K562 (cell line): ENCODE results near the gene KDELR3. TPM values are rescaled to one million over a fixed set of nuclear protein-coding genes. Genes with fewer than 3 reads are reported as not detected.

Source experiments
- FOXK1 ChIP-seq: sonication (generic); formaldehyde crosslinking; IDR thresholded peaks from 2 replicates; pipeline ENCODE4 v1.8.0; 2022; ENCODE audit warnings: missing genetic modification reagents, mild to moderate bottlenecking, borderline replicate concordance
- FOXK2 ChIP-seq, 2 experiments: fragments of 450-650 bp; IDR thresholded peaks in 1 of 2; conservative IDR thresholded peaks in 1 of 2; 2 replicates each; pipeline ENCODE4 v1.6.1; 2016; ENCODE audit warnings: low read depth in 2 of 2, mild to moderate bottlenecking in 1 of 2
- PYGO2 ChIP-seq: fragments of 450-650 bp; IDR thresholded peaks from 2 replicates; pipeline ENCODE4 v1.6.1; 2016; ENCODE audit warnings: mild to moderate bottlenecking, missing genetic modification characterization, moderate library complexity, missing compliant biosample characterization
- ZNF174 ChIP-seq: fragments of 250-450 bp; sonication (Bioruptor Pico); IDR thresholded peaks from 2 replicates; pipeline ENCODE4 v1.4.0; 2020; ENCODE audit warnings: mild to moderate bottlenecking
- ZNF589 ChIP-seq: fragments of 200-800 bp; sonication (Bioruptor generic); IDR thresholded peaks from 2 replicates; pipeline ENCODE4 v1.6.1; 2016; ENCODE audit warnings: low read depth, missing genetic modification characterization, missing compliant biosample characterization
- ZNF830 ChIP-seq: fragments of 250-450 bp; sonication (Bioruptor Pico); IDR thresholded peaks from 2 replicates; pipeline ENCODE4 v1.5.0; 2021; ENCODE audit warnings: mild to moderate bottlenecking
- polyA plus RNA-seq, 8 experiments: library from polyadenylated mRNA; depleted of rRNA in 4 of 8; stranded (reverse) in 5 of 8; unstranded in 3 of 8; fragments of >200 nt; fragmentation: Nextera tagmentation in 2 of 8; fragmentation: Illumina TruSeq in 1 of 8; extraction: Ambion mirVana in 2 of 8; extraction: Trizol in 1 of 8; gene quantifications; 2 replicates each; pipeline versions ENCODE4 v1.2.1 to v1.2.3, GENCODE V29; 2011 to 2014; ENCODE audit warnings: inconsistent platforms in 1 of 8, missing spikeins in 1 of 8
- total RNA-seq, 7 experiments: library from RNA; depleted of rRNA in 6 of 7; stranded (reverse); fragments of >200 nt in 6 of 7; fragmentation: Illumina TruSeq in 2 of 7; extraction: Trizol in 2 of 7; gene quantifications; 2 replicates each; pipeline versions ENCODE4 v1.2.1 to v1.2.3, GENCODE V29; 2011 to 2021; ENCODE audit warnings: low replicate concordance in 1 of 7
- TF ChIP-seq, protein P1 (sequence below): fragments of 450-650 bp; IDR thresholded peaks from 2 replicates; pipeline ENCODE4 v1.6.1; 2016; ENCODE audit warnings: mild to moderate bottlenecking, moderate library complexity
- TF ChIP-seq, protein P2 (sequence below), 2 experiments: fragments of 450-650 bp in 1 of 2; sonication (generic) in 1 of 2; formaldehyde crosslinking; conservative IDR thresholded peaks; 2 replicates each; pipeline versions ENCODE4 v1.4.0 to v1.8.1; 2020 to 2022; ENCODE audit warnings: mild to moderate bottlenecking in 1 of 2, missing genetic modification reagents in 1 of 2
- TF ChIP-seq, protein P3 (sequence below): fragments of 250-450 bp; sonication (Bioruptor Pico); IDR thresholded peaks from 2 replicates; pipeline ENCODE4 v1.8.0; 2022; ENCODE audit warnings: inconsistent platforms
- TF ChIP-seq, protein P4 (sequence below): fragments of 250-450 bp; sonication (Bioruptor Pico); IDR thresholded peaks from 2 replicates; pipeline ENCODE4 v1.5.0; 2020; ENCODE audit warnings: mild to moderate bottlenecking

KDELR3 gene
- total and polyA plus RNA-seq, 9 of the 15 experiments (the other 6 are each of a cell fraction or from before 2014, with no cell fraction given), result 7.1 to 44.8 (median 9.6) TPM

DNA sequence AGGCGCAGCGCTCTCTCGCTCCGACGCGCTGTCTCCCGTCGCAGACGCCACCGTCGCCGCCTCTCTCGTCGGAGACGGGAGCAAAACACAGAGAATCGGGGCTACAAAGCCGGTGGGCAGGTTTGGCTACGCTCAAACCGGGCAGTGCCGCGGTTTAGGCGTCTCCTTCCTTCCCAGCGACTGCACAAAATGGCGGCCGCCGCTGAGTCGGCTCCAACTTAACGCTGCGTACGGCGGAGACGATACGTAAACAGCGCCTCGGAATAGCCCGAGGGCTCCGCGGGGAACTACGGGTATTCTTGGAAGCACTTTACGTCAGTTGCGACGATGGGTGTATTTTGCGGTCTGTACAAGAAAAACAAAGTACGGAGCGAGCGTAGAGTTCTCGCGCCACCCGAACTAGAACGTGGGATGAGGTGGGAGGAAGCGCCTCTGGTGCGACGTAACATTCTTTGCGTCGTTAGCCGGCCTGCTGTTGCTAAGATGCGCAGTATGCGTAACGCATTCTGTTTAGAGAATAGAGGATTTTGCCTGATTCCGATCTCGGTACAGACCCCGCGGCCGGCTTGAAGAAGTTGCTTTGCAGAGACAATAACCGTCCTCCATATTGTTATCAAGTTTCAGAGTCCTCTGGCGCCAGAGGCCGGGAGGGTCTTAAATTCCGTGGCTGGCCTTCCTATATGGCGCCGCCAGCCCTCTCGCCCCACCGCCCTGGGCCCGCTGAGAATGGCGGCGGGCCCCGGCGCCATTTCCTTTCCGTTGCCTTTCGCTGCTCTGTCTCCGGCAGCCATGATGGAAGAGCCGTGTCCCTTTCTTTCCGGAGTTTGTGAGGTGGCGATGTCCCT lies 38.4 kb downstream of the KDELR3 start, which contains the start of gene DDX17 (continued):
- TF ChIP-seq, protein P1, sequence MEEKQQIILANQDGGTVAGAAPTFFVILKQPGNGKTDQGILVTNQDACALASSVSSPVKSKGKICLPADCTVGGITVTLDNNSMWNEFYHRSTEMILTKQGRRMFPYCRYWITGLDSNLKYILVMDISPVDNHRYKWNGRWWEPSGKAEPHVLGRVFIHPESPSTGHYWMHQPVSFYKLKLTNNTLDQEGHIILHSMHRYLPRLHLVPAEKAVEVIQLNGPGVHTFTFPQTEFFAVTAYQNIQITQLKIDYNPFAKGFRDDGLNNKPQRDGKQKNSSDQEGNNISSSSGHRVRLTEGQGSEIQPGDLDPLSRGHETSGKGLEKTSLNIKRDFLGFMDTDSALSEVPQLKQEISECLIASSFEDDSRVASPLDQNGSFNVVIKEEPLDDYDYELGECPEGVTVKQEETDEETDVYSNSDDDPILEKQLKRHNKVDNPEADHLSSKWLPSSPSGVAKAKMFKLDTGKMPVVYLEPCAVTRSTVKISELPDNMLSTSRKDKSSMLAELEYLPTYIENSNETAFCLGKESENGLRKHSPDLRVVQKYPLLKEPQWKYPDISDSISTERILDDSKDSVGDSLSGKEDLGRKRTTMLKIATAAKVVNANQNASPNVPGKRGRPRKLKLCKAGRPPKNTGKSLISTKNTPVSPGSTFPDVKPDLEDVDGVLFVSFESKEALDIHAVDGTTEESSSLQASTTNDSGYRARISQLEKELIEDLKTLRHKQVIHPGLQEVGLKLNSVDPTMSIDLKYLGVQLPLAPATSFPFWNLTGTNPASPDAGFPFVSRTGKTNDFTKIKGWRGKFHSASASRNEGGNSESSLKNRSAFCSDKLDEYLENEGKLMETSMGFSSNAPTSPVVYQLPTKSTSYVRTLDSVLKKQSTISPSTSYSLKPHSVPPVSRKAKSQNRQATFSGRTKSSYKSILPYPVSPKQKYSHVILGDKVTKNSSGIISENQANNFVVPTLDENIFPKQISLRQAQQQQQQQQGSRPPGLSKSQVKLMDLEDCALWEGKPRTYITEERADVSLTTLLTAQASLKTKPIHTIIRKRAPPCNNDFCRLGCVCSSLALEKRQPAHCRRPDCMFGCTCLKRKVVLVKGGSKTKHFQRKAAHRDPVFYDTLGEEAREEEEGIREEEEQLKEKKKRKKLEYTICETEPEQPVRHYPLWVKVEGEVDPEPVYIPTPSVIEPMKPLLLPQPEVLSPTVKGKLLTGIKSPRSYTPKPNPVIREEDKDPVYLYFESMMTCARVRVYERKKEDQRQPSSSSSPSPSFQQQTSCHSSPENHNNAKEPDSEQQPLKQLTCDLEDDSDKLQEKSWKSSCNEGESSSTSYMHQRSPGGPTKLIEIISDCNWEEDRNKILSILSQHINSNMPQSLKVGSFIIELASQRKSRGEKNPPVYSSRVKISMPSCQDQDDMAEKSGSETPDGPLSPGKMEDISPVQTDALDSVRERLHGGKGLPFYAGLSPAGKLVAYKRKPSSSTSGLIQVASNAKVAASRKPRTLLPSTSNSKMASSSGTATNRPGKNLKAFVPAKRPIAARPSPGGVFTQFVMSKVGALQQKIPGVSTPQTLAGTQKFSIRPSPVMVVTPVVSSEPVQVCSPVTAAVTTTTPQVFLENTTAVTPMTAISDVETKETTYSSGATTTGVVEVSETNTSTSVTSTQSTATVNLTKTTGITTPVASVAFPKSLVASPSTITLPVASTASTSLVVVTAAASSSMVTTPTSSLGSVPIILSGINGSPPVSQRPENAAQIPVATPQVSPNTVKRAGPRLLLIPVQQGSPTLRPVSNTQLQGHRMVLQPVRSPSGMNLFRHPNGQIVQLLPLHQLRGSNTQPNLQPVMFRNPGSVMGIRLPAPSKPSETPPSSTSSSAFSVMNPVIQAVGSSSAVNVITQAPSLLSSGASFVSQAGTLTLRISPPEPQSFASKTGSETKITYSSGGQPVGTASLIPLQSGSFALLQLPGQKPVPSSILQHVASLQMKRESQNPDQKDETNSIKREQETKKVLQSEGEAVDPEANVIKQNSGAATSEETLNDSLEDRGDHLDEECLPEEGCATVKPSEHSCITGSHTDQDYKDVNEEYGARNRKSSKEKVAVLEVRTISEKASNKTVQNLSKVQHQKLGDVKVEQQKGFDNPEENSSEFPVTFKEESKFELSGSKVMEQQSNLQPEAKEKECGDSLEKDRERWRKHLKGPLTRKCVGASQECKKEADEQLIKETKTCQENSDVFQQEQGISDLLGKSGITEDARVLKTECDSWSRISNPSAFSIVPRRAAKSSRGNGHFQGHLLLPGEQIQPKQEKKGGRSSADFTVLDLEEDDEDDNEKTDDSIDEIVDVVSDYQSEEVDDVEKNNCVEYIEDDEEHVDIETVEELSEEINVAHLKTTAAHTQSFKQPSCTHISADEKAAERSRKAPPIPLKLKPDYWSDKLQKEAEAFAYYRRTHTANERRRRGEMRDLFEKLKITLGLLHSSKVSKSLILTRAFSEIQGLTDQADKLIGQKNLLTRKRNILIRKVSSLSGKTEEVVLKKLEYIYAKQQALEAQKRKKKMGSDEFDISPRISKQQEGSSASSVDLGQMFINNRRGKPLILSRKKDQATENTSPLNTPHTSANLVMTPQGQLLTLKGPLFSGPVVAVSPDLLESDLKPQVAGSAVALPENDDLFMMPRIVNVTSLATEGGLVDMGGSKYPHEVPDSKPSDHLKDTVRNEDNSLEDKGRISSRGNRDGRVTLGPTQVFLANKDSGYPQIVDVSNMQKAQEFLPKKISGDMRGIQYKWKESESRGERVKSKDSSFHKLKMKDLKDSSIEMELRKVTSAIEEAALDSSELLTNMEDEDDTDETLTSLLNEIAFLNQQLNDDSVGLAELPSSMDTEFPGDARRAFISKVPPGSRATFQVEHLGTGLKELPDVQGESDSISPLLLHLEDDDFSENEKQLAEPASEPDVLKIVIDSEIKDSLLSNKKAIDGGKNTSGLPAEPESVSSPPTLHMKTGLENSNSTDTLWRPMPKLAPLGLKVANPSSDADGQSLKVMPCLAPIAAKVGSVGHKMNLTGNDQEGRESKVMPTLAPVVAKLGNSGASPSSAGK, result no peak
- TF ChIP-seq, protein P2, sequence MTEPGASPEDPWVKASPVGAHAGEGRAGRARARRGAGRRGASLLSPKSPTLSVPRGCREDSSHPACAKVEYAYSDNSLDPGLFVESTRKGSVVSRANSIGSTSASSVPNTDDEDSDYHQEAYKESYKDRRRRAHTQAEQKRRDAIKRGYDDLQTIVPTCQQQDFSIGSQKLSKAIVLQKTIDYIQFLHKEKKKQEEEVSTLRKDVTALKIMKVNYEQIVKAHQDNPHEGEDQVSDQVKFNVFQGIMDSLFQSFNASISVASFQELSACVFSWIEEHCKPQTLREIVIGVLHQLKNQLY (CRISPR knock-in tag; conservative IDR thresholded peaks at IDR 0.05), result no peak
- TF ChIP-seq, protein P3, sequence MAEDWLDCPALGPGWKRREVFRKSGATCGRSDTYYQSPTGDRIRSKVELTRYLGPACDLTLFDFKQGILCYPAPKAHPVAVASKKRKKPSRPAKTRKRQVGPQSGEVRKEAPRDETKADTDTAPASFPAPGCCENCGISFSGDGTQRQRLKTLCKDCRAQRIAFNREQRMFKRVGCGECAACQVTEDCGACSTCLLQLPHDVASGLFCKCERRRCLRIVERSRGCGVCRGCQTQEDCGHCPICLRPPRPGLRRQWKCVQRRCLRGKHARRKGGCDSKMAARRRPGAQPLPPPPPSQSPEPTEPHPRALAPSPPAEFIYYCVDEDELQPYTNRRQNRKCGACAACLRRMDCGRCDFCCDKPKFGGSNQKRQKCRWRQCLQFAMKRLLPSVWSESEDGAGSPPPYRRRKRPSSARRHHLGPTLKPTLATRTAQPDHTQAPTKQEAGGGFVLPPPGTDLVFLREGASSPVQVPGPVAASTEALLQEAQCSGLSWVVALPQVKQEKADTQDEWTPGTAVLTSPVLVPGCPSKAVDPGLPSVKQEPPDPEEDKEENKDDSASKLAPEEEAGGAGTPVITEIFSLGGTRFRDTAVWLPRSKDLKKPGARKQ (CRISPR knock-in tag), result no peak
- TF ChIP-seq, protein P4, sequence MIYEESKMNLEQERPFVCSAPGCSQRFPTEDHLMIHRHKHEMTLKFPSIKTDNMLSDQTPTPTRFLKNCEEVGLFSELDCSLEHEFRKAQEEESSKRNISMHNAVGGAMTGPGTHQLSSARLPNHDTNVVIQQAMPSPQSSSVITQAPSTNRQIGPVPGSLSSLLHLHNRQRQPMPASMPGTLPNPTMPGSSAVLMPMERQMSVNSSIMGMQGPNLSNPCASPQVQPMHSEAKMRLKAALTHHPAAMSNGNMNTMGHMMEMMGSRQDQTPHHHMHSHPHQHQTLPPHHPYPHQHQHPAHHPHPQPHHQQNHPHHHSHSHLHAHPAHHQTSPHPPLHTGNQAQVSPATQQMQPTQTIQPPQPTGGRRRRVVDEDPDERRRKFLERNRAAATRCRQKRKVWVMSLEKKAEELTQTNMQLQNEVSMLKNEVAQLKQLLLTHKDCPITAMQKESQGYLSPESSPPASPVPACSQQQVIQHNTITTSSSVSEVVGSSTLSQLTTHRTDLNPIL (CRISPR knock-in tag), result no peak
- TF ChIP-seq ZNF830 (CRISPR knock-in tag) (no peak), FOXK2 (conservative IDR thresholded peaks at IDR 0.05 in 1 of 2, IDR thresholded peaks at IDR 0.05 in 1 of 2; ENCODE audit: low read depth in 2 of 2) (peak; percentile 21 to 22; a peak in 1 of 4 replicates), PYGO2 (no peak), ZNF589 (CRISPR knock-in tag) (peak; percentile 78; the same call in 1 of the 2 replicates), FOXK1 (0 out of 2 replicates have a peak, but pooled peaks have one; percentile 34), ZNF174 (no peak)
